BE2C (cell line): ENCODE measurements around the gene ZBTB9.

ENCODE experiments used
- DNase-seq: peaks from one replicate; pipeline ENCODE4 v3.0.0-alpha.2; 2020
- H3K27me3 ChIP-seq: fragments of 250-450 bp; sonication (Bioruptor Pico); 2 replicates; pipeline ENCODE4 v1.5.1; 2020; ENCODE audit warnings: mild to moderate bottlenecking
- H3K36me3 ChIP-seq: fragments of 250-450 bp; sonication (Bioruptor Pico); 2 replicates; pipeline ENCODE4 v1.5.1; 2020; ENCODE audit warnings: mild to moderate bottlenecking
- H3K4me1 ChIP-seq: fragments of 250-450 bp; sonication (Bioruptor Pico); 2 replicates; pipeline ENCODE4 v1.5.1; 2020
- H3K4me3 ChIP-seq: 2 replicates; pipeline ENCODE4 v1.5.1; 2011; ENCODE audit warnings: low read depth, low read length
- H3K9me3 ChIP-seq: fragments of 250-450 bp; sonication (Bioruptor Pico); 2 replicates; pipeline ENCODE4 v1.5.1; 2020
- TF ChIP-seq, protein P1 (sequence below): IDR thresholded peaks from 2 replicates; pipeline ENCODE4 v1.5.1; 2012; ENCODE audit warnings: mild to moderate bottlenecking, low read depth, low read length

The ZBTB9 gene

DNA sequence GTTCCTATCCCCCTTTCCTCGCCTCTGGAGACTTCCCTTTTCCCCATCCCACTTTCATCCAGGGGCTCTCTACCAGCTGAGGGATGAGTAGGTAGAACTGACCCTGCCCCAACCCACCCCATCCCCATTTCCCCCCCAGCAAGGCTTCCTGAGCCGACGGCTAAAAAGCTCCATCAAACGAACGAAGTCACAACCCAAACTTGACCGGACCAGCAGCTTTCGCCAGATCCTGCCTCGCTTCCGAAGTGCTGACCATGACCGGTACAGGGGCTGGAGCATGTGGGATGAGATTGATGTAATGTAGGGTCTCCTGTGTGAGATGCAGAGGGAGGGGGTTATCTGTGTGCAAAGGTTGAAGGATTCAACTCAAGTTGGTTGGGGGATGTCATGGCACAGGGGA is 21.8 kb upstream of the ZBTB9 start:
- no peak for DNase-seq
- no peak overlapping the region for H3K4me3 ChIP-seq

DNA sequence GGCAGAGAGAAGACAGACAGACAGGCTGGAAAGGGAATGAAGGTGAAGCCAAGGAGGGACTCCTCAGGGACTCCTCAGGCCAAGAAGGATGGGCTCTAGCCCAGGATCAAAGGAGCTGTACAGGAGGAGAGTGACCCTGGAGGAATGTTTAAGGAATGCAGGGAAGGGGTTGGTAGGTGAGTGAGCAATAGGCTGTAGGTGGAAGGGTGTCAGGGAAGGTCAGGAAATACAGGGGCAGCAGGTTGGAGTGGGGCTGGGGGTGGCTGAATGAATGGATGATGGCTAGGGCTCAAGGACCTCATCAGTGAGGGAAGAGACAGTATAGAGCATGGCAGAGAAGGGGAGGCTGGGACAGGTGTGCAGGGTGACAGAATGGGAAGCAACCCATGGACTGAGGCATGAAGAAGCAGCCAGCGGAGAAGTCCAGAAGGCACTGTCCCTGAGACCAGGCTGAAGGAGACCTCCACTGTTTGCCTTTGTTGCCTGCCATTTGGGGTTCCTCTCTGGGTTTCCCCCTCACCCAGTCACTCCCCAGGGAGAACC is 21.3 kb upstream of the ZBTB9 start:
- Histone ChIP-seq H3K27me3 (no peaks in the 10 kb centered on the region), H3K4me3 (no peak overlapping the region), H3K36me3 (peaks cover 17% of the 10 kb centered on the region), H3K4me1 (peaks cover 6% of the 10 kb centered on the region; the same call in 1 of the 2 replicates), H3K9me3 (no peaks in the 10 kb centered on the region)
- TF ChIP-seq, protein P1, sequence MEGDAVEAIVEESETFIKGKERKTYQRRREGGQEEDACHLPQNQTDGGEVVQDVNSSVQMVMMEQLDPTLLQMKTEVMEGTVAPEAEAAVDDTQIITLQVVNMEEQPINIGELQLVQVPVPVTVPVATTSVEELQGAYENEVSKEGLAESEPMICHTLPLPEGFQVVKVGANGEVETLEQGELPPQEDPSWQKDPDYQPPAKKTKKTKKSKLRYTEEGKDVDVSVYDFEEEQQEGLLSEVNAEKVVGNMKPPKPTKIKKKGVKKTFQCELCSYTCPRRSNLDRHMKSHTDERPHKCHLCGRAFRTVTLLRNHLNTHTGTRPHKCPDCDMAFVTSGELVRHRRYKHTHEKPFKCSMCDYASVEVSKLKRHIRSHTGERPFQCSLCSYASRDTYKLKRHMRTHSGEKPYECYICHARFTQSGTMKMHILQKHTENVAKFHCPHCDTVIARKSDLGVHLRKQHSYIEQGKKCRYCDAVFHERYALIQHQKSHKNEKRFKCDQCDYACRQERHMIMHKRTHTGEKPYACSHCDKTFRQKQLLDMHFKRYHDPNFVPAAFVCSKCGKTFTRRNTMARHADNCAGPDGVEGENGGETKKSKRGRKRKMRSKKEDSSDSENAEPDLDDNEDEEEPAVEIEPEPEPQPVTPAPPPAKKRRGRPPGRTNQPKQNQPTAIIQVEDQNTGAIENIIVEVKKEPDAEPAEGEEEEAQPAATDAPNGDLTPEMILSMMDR: no peak
- no peak for DNase-seq

More for the DNA sequence above, 21.8 kb upstream of the ZBTB9 start:
- Histone ChIP-seq H3K27me3 (no peaks in the 10 kb centered on the region), H3K4me1 (peaks cover 6% of the 10 kb centered on the region; the same call in 1 of the 2 replicates), H3K9me3 (no peaks in the 10 kb centered on the region), H3K36me3 (peaks cover 15% of the 10 kb centered on the region)
- TF ChIP-seq, protein P1: no peak

DNA sequence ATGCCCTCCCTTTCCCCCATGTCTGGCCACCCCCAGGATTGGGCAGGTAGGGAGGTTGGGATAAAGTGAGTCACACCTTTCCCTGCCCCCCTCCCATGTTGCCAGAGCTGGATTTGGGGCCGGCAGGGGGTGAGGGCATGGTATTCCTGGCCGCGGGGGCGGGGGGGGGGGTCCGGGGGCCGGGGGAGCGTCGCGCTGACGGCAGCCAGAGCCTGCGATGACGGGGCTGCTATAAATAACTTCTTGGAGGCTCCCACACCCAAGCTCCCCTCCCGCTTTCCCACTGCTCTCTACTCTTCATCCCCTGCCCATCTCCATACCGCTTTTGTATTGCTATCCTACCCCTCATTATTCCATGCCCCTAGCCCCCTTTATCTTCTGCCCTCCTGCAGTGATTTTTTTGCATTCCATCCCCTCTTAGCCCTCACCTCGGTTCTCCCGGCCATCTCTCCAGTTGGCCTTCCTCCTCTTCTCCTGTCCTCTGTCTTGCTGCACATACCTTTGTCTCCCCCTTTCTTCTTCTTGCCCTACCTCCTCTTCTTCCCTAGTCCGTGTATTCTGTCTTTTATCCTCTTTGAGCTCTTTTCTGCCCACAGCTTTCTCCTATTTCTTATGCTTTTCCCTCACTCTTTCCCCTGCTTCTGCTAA is 20.7 kb upstream of the ZBTB9 start:
- DNase-seq: no peak
- Histone ChIP-seq H3K27me3 (no peaks in the 10 kb centered on the region), H3K4me1 (peaks cover 6% of the 10 kb centered on the region; the same call in 1 of the 2 replicates), H3K9me3 (no peaks in the 10 kb centered on the region), H3K36me3 (peaks cover 17% of the 10 kb centered on the region), H3K4me3 (no peak overlapping the region)
- TF ChIP-seq, protein P1: no peak

DNA sequence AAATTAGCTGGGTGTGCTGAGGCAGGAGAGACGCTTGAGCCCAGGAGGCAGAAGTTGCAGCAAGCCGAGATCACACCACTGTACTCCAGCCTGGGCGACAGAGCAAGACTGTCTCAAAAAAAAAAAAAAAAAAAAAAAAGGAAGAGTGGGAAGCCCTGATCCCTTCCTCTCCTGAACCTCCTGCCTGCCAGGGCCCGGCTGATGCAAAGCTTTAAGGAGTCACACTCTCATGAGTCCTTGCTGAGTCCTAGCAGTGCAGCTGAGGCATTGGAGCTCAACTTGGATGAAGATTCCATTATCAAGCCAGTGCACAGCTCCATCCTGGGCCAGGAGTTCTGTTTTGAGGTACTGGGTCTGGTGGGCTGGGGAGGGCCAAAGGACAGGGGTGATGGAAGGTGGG is 19.4 kb upstream of the ZBTB9 start:
- DNase-seq: no peak
- no peaks in the 10 kb centered on the region for H3K27me3 ChIP-seq
- TF ChIP-seq, protein P1: no peak

DNA sequence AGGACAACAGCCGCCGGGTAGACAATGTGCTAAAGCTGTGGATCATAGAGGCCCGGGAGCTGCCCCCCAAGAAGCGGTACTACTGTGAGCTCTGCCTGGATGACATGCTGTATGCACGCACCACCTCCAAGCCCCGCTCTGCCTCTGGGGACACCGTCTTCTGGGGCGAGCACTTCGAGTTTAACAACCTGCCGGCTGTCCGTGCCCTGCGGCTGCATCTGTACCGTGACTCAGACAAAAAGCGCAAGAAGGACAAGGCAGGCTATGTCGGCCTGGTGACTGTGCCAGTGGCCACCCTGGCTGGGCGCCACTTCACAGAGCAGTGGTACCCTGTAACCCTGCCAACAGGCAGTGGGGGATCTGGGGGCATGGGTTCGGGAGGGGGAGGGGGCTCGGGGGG is 16.7 kb upstream of the ZBTB9 start:
- peaks cover 31% of the 10 kb centered on the region for H3K36me3 ChIP-seq

More for the DNA sequence above, 19.4 kb upstream of the ZBTB9 start:
- Histone ChIP-seq H3K4me1 (peaks cover 6% of the 10 kb centered on the region; the same call in 1 of the 2 replicates), H3K4me3 (no peak overlapping the region), H3K9me3 (no peaks in the 10 kb centered on the region), H3K36me3 (peaks cover 20% of the 10 kb centered on the region)

More for the DNA sequence above, 16.7 kb upstream of the ZBTB9 start:
- no peak overlapping the region for H3K4me3 ChIP-seq
- H3K9me3 ChIP-seq: no peaks in the 10 kb centered on the region
- DNase-seq: no peak
- H3K27me3 ChIP-seq: no peaks in the 10 kb centered on the region
- H3K4me1 ChIP-seq: no peaks in the 10 kb centered on the region
- TF ChIP-seq, protein P1: no peak
